HepG2 (cell line): Measurements from ENCODE around the gene CADPS2.

Experiments
- CBX2 ChIP-seq, 2 experiments: fragments of 200-600 bp in 1 of 2; sonication (generic); formaldehyde crosslinking in 1 of 2; IDR thresholded peaks; 2 replicates each; pipeline versions ENCODE4 v1.7.0 to v1.8.1; 2018 to 2022; ENCODE audit warnings: low read depth in 2 of 2, low read length in 1 of 2, mild to moderate bottlenecking in 1 of 2, missing genetic modification reagents in 1 of 2
- MTA3 ChIP-seq: sonication (generic); formaldehyde crosslinking; IDR thresholded peaks from 2 replicates; pipeline ENCODE4 v1.4.0; 2020; ENCODE audit warnings: missing genetic modification reagents
- ZNF224 ChIP-seq: sonication (generic); formaldehyde crosslinking; IDR thresholded peaks from 2 replicates; pipeline ENCODE4 v1.5.0; 2020; ENCODE audit warnings: mild to moderate bottlenecking, missing genetic modification reagents
- TF ChIP-seq, protein P1 (sequence below): sonication (generic); formaldehyde crosslinking; IDR thresholded peaks from 2 replicates; pipeline ENCODE4 v1.5.0; 2020; ENCODE audit warnings: mild to moderate bottlenecking, missing genetic modification reagents, moderate library complexity
- TF ChIP-seq, protein P2 (sequence below): sonication (generic); formaldehyde crosslinking; conservative IDR thresholded peaks from 2 replicates; pipeline ENCODE4 v1.4.0; 2020; ENCODE audit warnings: missing genetic modification reagents

DNA sequence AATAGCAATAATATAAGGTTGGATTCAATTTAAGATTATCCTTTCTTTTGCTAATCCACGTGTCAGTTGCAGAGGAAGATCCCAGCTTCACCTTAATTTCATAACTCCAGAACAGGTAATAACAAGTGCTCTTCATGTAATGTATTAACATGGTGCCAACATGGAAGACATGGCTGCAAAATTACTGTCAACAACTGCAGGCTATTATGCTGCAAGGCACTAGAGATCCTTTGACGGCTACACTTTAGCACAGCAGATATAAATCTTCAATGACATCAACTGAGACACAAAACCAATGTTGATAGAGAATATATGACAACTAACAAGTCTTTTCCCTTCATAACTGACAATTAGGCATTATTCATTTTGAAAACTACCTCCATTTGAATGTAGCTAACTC is 283.5 kb downstream of the CADPS2 start:
- TF ChIP-seq, protein P1, sequence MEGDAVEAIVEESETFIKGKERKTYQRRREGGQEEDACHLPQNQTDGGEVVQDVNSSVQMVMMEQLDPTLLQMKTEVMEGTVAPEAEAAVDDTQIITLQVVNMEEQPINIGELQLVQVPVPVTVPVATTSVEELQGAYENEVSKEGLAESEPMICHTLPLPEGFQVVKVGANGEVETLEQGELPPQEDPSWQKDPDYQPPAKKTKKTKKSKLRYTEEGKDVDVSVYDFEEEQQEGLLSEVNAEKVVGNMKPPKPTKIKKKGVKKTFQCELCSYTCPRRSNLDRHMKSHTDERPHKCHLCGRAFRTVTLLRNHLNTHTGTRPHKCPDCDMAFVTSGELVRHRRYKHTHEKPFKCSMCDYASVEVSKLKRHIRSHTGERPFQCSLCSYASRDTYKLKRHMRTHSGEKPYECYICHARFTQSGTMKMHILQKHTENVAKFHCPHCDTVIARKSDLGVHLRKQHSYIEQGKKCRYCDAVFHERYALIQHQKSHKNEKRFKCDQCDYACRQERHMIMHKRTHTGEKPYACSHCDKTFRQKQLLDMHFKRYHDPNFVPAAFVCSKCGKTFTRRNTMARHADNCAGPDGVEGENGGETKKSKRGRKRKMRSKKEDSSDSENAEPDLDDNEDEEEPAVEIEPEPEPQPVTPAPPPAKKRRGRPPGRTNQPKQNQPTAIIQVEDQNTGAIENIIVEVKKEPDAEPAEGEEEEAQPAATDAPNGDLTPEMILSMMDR (CRISPR knock-in tag): no peak
- TF ChIP-seq ZNF224 (CRISPR knock-in tag): no peak
- no peak for TF ChIP-seq CBX2 (IDR thresholded peaks at IDR 0.05; ENCODE audit: low read depth, low read length)
- no peak for TF ChIP-seq CBX2 (CRISPR knock-in tag; IDR thresholded peaks at IDR 0.05; ENCODE audit: low read depth)
- TF ChIP-seq, protein P2, sequence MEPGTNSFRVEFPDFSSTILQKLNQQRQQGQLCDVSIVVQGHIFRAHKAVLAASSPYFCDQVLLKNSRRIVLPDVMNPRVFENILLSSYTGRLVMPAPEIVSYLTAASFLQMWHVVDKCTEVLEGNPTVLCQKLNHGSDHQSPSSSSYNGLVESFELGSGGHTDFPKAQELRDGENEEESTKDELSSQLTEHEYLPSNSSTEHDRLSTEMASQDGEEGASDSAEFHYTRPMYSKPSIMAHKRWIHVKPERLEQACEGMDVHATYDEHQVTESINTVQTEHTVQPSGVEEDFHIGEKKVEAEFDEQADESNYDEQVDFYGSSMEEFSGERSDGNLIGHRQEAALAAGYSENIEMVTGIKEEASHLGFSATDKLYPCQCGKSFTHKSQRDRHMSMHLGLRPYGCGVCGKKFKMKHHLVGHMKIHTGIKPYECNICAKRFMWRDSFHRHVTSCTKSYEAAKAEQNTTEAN (CRISPR knock-in tag): no peak
- no peak for TF ChIP-seq MTA3 (CRISPR knock-in tag)
